GM12878 (cell line): ENCODE data around the gene CCDC85B. TPM values are rescaled to one million over a fixed set of nuclear protein-coding genes. Genes with fewer than 3 reads are reported as not detected.

Source experiments
- BMI1 ChIP-seq: fragments of 450-650 bp; IDR thresholded peaks from 2 replicates; pipeline ENCODE4 v1.6.1; 2016; ENCODE audit warnings: mild to moderate bottlenecking, moderate library complexity, borderline replicate concordance
- E2F4 ChIP-seq: IDR thresholded peaks from 2 replicates; pipeline ENCODE4 v1.6.1; 2012; ENCODE audit warnings: low read depth, low read length, improper control_type of control experiment
- FOS ChIP-seq: IDR thresholded peaks from 3 replicates; pipeline ENCODE4 v1.6.1; 2011; ENCODE audit warnings: borderline replicate concordance; ENCODE audit not compliant: insufficient read length; ENCODE audit errors: extremely low read depth
- GATAD2B ChIP-seq: fragments of 450-650 bp; conservative IDR thresholded peaks from 2 replicates; pipeline ENCODE4 v1.6.1; 2017; ENCODE audit warnings: low read depth, mild to moderate bottlenecking, moderate library complexity
- IRF4 ChIP-seq: IDR thresholded peaks from 2 replicates; pipeline ENCODE4 v1.6.1; 2011; ENCODE audit warnings: low read depth, low read length
- JUNB ChIP-seq: IDR thresholded peaks from 2 replicates; pipeline ENCODE4 v1.6.1; 2016; ENCODE audit warnings: antibody characterized with exemption, mild to moderate bottlenecking
- JUND ChIP-seq: IDR thresholded peaks from 2 replicates; pipeline ENCODE4 v1.6.1; 2012; ENCODE audit warnings: low read depth, mild to moderate bottlenecking, low read length, improper control_type of control experiment, moderate library complexity
- KAT2A ChIP-seq: conservative IDR thresholded peaks from 2 replicates; pipeline ENCODE4 v1.6.1; 2011; ENCODE audit warnings: low read depth, low read length; ENCODE audit not compliant: control insufficient read depth
- LARP7 ChIP-seq: fragments of 450-650 bp; IDR thresholded peaks from 2 replicates; pipeline ENCODE4 v1.6.1; 2017; ENCODE audit warnings: mild to moderate bottlenecking
- PKNOX1 ChIP-seq: fragments of 450-650 bp; IDR thresholded peaks from 2 replicates; pipeline ENCODE4 v1.6.1; 2016; ENCODE audit warnings: mild to moderate bottlenecking
- RBBP5 ChIP-seq: fragments of 200-600 bp; sonication (generic); conservative IDR thresholded peaks from 2 replicates; pipeline ENCODE4 v1.6.1; 2016
- TAF1 ChIP-seq: IDR thresholded peaks from 2 replicates; pipeline ENCODE4 v1.6.1; 2011; ENCODE audit warnings: mild to moderate bottlenecking, low read depth, low read length, borderline replicate concordance
- ZBTB11 ChIP-seq: fragments of 450-650 bp; formaldehyde crosslinking; IDR thresholded peaks from 2 replicates; pipeline ENCODE4 v1.5.0; 2022; ENCODE audit warnings: mild to moderate bottlenecking, missing genetic modification characterization
- ZBTB4 ChIP-seq: fragments of 450-650 bp; formaldehyde crosslinking; IDR thresholded peaks from 2 replicates; pipeline ENCODE4 v1.4.0; 2022; ENCODE audit warnings: mild to moderate bottlenecking, moderate library complexity
- ZNF592 ChIP-seq: fragments of 450-650 bp; IDR thresholded peaks from 2 replicates; pipeline ENCODE4 v1.6.1; 2017; ENCODE audit warnings: mild to moderate bottlenecking, moderate library complexity
- ZSCAN29 ChIP-seq: fragments of 450-650 bp; IDR thresholded peaks from 2 replicates; pipeline ENCODE4 v1.6.1; 2017; ENCODE audit warnings: mild to moderate bottlenecking, moderate library complexity
- polyA plus RNA-seq, 11 experiments: library from polyadenylated mRNA; depleted of rRNA in 4 of 11; unstranded in 6 of 11; stranded (reverse) in 5 of 11; fragments of >200 nt; fragmentation: Nextera tagmentation in 4 of 11; fragmentation: Illumina TruSeq in 1 of 11; extraction: Ambion mirVana in 4 of 11; extraction: Trizol in 1 of 11; gene quantifications; 1 replicate in 1 of 11; 2 replicates in 10 of 11; pipeline versions ENCODE4 v1.2.1 to v1.2.3, GENCODE V29; 2011 to 2016; ENCODE audit warnings: inconsistent platforms in 2 of 11, missing spikeins in 2 of 11, low read depth in 1 of 11
- total RNA-seq, 4 experiments: library from RNA; depleted of rRNA in 3 of 4; stranded (reverse); fragments of >200 nt in 3 of 4; fragmentation: Illumina TruSeq in 1 of 4; extraction: Trizol in 1 of 4; gene quantifications; 2 replicates each; pipeline versions ENCODE4 v1.2.1 to v1.2.3, GENCODE V29; 2013 to 2021
- TF ChIP-seq, protein P1 (sequence below): IDR thresholded peaks from 2 replicates; pipeline ENCODE4 v1.6.1; 2011; ENCODE audit warnings: low read depth, mild to moderate bottlenecking, low read length, moderate library complexity, borderline replicate concordance; ENCODE audit errors: extremely low read depth

CCDC85B gene
- total and polyA plus RNA-seq, 10 of the 15 experiments (the other 5 are each of a cell fraction or from before 2014, with no cell fraction given): 0.32 to 114 (median 49.5) TPM

DNA sequence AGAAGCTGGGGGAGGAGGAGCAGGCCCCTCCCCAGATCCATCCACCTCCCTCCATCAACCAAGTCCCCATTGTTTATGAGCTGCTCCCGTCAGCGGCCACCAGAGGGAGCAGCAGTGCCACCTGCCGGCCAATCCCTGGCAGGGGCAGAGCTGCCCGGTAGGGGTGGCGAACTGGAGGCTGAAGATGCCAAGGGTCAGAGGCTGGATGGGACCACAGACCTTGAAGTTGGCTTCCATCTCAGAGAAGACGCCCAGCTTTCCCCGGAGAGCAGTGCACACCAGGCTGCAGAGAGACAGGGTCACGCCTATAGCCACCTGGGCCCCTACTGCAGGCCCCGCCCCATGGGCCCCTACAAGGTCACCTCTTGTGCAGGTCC lies 5.8 kb upstream of the CCDC85B start (continued):
- TF ChIP-seq RBBP5 (no peak), KAT2A (no peak), TAF1 (no peak), ZSCAN29 (no peak), JUND (no peak), ZBTB11 (no peak), GATAD2B (peak; percentile 55; the same call in 1 of the 2 replicates), ZBTB4 (CRISPR knock-in tag) (no peak), LARP7 (peak; percentile 19; the same call in 1 of the 2 replicates), IRF4 (0 out of 2 replicates have a peak, but pooled peaks have one; percentile 34), E2F4 (no peak), FOS (no peak), PKNOX1 (no peak), BMI1 (no peak), ZNF592 (peak; percentile 82; the same call in 1 of the 2 replicates), JUNB (no peak)
- TF ChIP-seq, protein P1, sequence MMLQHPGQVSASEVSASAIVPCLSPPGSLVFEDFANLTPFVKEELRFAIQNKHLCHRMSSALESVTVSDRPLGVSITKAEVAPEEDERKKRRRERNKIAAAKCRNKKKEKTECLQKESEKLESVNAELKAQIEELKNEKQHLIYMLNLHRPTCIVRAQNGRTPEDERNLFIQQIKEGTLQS: peak; percentile 27; the same call in 1 of the 2 replicates
